Ovary (tissue), 10 donors: ENCODE measurements around the gene ANAPC15. TPM values are rescaled to one million over a fixed set of nuclear protein-coding genes. Genes with fewer than 3 reads are reported as not detected.

Experiments
- DNase-seq, 5 donors: peaks; one replicate each; pipeline ENCODE4 v3.0.0-alpha.2; 2019 to 2020
- H3K27ac ChIP-seq, 2 donors: fragments of 200-600 bp; one replicate each; pipeline versions ENCODE4 v1.5.1 to v1.8.0; 2019 to 2022
- H3K27me3 ChIP-seq: fragments of 200-600 bp; one replicate; pipeline ENCODE4 v1.8.0; 2022
- H3K36me3 ChIP-seq: fragments of 200-600 bp; sonication (generic); one replicate; pipeline ENCODE4 v1.5.1; 2019
- H3K4me1 ChIP-seq: one replicate; pipeline ENCODE4 v1.8.1; 2013; ENCODE audit warnings: mild to moderate bottlenecking, moderate library complexity; ENCODE audit not compliant: insufficient read depth
- H3K4me3 ChIP-seq: fragments of 200-600 bp; sonication (generic); one replicate; pipeline ENCODE4 v1.5.1; 2017
- H3K9me3 ChIP-seq, 2 donors: fragments of 200-600 bp in 1 of 2; sonication (generic) in 1 of 2; one replicate each; pipeline versions ENCODE4 v1.5.1 to v1.8.1; 2013 to 2019; ENCODE audit warnings: mild to moderate bottlenecking in 1 of 2, moderate library complexity in 1 of 2
- EP300 ChIP-seq: sonication (generic); formaldehyde crosslinking; IDR thresholded peaks from one replicate; pipeline ENCODE4 v1.6.1; 2017; ENCODE audit warnings: antibody characterized with exemption
- POLR2A ChIP-seq: fragments of 450-650 bp; IDR thresholded peaks from one replicate; pipeline ENCODE4 v1.6.1; 2017; ENCODE audit warnings: antibody characterized with exemption, mild to moderate bottlenecking, moderate library complexity
- WGBS, 3 donors: extraction: QIAGEN DNeasy Blood & Tissue Kit in 1 of 3; methylation state at CpG; one replicate each; pipeline versions ENCODE4 v1.1.5 to v1.1.7; 2013 to 2017; 5-methylcytosine and 5-hydroxymethylcytosine counted together
- intact Hi-C, 4 donors: fragments of 100-400 bp; cut with DNase I; formaldehyde crosslinking; loops; one replicate each; pipeline versions ENCODE4 v1.11.0 to v1.15.1; 2022 to 2023
- long read RNA-seq, 3 donors: library from polyadenylated mRNA in 2 of 3; unstranded in 2 of 3; transcript quantifications; one replicate each; pipeline ENCODE4 v2.0.0 and lab custom pipeline, GENCODE V29; 2021 to 2026
- polyA plus RNA-seq, 2 donors: library from polyadenylated mRNA; stranded (reverse); fragments of 200-250 nt in 1 of 2; fragments of 350-450 nt in 1 of 2; fragmentation: Illumina TruSeq in 1 of 2; extraction: RNeasy Lipid Tissue Mini Kit (QIAGEN cat#74804) in 1 of 2; gene quantifications; one replicate each; pipeline ENCODE4 v1.2.3, GENCODE V29; 2013 to 2014
- total RNA-seq, 7 donors: library from RNA; depleted of rRNA in 2 of 7; stranded (reverse); fragments of >200 nt in 2 of 7; fragmentation: NEBNext Ultra II Directional in 3 of 7; extraction: Animal tissue kit (Norgen Biotek cat#: 25700) in 3 of 7; gene quantifications; one replicate each; pipeline versions ENCODE4 v1.1.0 to v1.2.4, GENCODE V29; 2016 to 2023
- TF ChIP-seq, protein P1 (sequence below), 3 donors: fragments of 450-650 bp in 2 of 3; fragments of 200-600 bp in 1 of 3; IDR thresholded peaks; one replicate each; pipeline versions ENCODE4 v1.5.1 to v1.8.0; 2016 to 2022; ENCODE audit warnings: antibody characterized with exemption in 3 of 3, mild to moderate bottlenecking in 1 of 3
- donor health status: DM: no; HTN: no; CAD: no; lungs with moderate emphysema.
- donor health status: DM: no; HTN: no; CAD: no.
- donor health status: Bipolar disorder and iron deficiency.
- donor health status: DM: yes; HTN: yes; CAD: no.
- donor health status: DM: no; HTN: no; CAD: no.
- donor health status: DM: yes; HTN: yes; CAD: no.

The ANAPC15 gene
- total RNA-seq (10 to 100 TPM; 11.1 to 28.4 (median 20.8) TPM), polyA plus RNA-seq (10 to 100 TPM; 30.5 to 44.4 TPM)
- long read RNA-seq, donor 1, transcript ANAPC15-208 (6 exons, 867 nt): minor isoform, 6 of 33 reads
- long read RNA-seq, donor 1, transcript ANAPC15-201 (6 exons, 886 nt): major isoform, 8 of 33 reads
- long read RNA-seq, donor 1, partial matches to known transcripts: 2 of 33 reads
- long read RNA-seq, donor 1, other reads (novel, unspliced or antisense): 14 of 33 reads
- long read RNA-seq, donor 2, transcript ANAPC15-208 (6 exons, 867 nt): minor isoform, 9 of 39 reads
- long read RNA-seq, donor 2, transcript ANAPC15-201 (6 exons, 886 nt): major isoform, 22 of 39 reads
- long read RNA-seq, donor 2, transcript ANAPC15-204 (6 exons, 848 nt): minor isoform, 6 of 39 reads
- long read RNA-seq, donor 2, partial matches to known transcripts: 0 of 39 reads
- long read RNA-seq, donor 2, other reads (novel, unspliced or antisense): 0 of 39 reads
- long read RNA-seq, donor 3, transcript ANAPC15-201 (6 exons, 886 nt): major isoform, 8 of 20 reads
- long read RNA-seq, donor 3, partial matches to known transcripts: 2 of 20 reads
- long read RNA-seq, donor 3, other reads (novel, unspliced or antisense): 5 of 20 reads

- Histone ChIP-seq H3K27ac (peak within 1 kb of the TSS; percentile 80 to 98), H3K9me3 (no peaks in the 10 kb centered on the region), H3K36me3 (no peaks in the 10 kb centered on the region), H3K27me3 (no peaks in the 10 kb centered on the region), H3K4me1 (peaks cover 2% of the 10 kb centered on the region), H3K4me3 (peak within 1 kb of the TSS; percentile 75)
- peak; percentile 14 for TF ChIP-seq EP300
- peak; percentile 97 for TF ChIP-seq POLR2A
- TF ChIP-seq, protein P1, sequence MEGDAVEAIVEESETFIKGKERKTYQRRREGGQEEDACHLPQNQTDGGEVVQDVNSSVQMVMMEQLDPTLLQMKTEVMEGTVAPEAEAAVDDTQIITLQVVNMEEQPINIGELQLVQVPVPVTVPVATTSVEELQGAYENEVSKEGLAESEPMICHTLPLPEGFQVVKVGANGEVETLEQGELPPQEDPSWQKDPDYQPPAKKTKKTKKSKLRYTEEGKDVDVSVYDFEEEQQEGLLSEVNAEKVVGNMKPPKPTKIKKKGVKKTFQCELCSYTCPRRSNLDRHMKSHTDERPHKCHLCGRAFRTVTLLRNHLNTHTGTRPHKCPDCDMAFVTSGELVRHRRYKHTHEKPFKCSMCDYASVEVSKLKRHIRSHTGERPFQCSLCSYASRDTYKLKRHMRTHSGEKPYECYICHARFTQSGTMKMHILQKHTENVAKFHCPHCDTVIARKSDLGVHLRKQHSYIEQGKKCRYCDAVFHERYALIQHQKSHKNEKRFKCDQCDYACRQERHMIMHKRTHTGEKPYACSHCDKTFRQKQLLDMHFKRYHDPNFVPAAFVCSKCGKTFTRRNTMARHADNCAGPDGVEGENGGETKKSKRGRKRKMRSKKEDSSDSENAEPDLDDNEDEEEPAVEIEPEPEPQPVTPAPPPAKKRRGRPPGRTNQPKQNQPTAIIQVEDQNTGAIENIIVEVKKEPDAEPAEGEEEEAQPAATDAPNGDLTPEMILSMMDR (IDR thresholded peaks at IDR 0.05): no peak
- WGBS, 3 donors: 0% methylated on average over 49 of the region's 49 CpGs
- intact Hi-C loops: no loop called here
- peak; percentile 97 to 99 (median 98) for DNase-seq
These were observed at the start of gene ANAPC15 for GRCh38 chr11:72112143-72112977. Gene ANAPC15, minus strand, starts transcription at chr11:72112695. Its CDS starts 1,419 bp downstream, at chr11:72111276.

- Histone ChIP-seq H3K4me1 (no peaks in the 10 kb centered on the region), H3K27ac (no peak overlapping the region), H3K9me3 (no peaks in the 10 kb centered on the region), H3K27me3 (no peaks in the 10 kb centered on the region), H3K4me3 (no peak overlapping the region), H3K36me3 (no peaks in the 10 kb centered on the region)
- DNase-seq: no peak
- TF ChIP-seq POLR2A: no peak
- no peak for TF ChIP-seq EP300
- TF ChIP-seq, protein P1 (IDR thresholded peaks at IDR 0.05): no peak
- intact Hi-C loops: no loop called here
- 53 to 63% (median 55%) methylated on average over 2 of the region's 2 CpGs for WGBS, 3 donors
These were observed 47.8 kb upstream of the ANAPC15 start for GRCh38 chr11:72160319-72160718.

DNA sequence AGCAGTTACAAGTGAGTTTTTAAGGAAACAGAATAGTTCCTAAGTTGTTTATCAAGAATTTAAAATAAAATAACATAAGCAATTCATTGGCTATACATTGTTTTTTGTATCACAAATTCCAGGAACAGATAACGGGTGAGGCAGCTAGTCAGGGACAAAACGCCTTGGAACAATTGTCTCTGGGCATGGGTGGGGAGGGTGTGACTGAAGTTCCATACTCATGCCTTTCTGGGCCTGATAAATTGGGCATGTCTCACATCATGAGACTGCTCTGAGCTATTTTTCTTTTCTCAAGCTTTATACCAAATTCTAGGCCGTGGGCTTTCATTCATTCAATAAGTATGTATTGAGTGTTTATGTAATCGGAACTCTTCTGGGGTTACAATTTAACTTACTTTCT is 44.6 kb upstream of the ANAPC15 start:
- Histone ChIP-seq H3K4me1 (no peaks in the 10 kb centered on the region), H3K9me3 (no peaks in the 10 kb centered on the region), H3K36me3 (no peaks in the 10 kb centered on the region), H3K4me3 (no peak overlapping the region), H3K27me3 (no peaks in the 10 kb centered on the region), H3K27ac (no peak overlapping the region)
- 74 to 80% (median 78%) methylated on average over 4 of the region's 4 CpGs for WGBS, 3 donors
- DNase-seq: no peak
- intact Hi-C loops: no loop called here
- TF ChIP-seq, protein P1 (IDR thresholded peaks at IDR 0.05): no peak
- no peak for TF ChIP-seq EP300
- TF ChIP-seq POLR2A: no peak

DNA sequence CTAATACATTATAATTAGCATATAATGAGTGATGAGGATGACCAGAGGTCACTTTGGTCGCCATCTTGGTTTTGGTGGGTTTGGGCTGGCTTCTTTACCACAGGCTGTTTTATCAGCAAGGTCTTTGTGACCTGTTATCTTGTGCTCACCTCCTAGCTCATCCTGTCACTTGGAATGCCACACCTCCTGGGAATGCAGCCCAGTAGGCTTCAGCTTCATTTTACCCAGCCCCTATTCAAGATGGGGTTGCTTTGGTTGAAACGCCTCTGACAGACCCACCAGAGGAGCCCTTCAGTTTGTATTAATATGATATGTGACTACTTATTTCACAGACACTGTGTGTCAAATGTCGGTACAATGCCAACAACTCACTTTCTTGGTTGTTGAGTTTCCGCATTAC is 43.3 kb upstream of the ANAPC15 start:
- TF ChIP-seq EP300 (no peak), POLR2A (no peak)
- TF ChIP-seq, protein P1 (IDR thresholded peaks at IDR 0.05): no peak
- H3K27me3 ChIP-seq: no peaks in the 10 kb centered on the region
- DNase-seq: no peak
- no peaks in the 10 kb centered on the region for H3K36me3 ChIP-seq
- H3K9me3 ChIP-seq: no peaks in the 10 kb centered on the region
- intact Hi-C loops: no loop called here
- no peak overlapping the region for H3K4me3 ChIP-seq
- no peak overlapping the region for H3K27ac ChIP-seq
- 84 to 92% (median 90%) methylated on average over 4 of the region's 4 CpGs for WGBS, 3 donors
- no peaks in the 10 kb centered on the region for H3K4me1 ChIP-seq
